SH-SY5Y (cell line): ENCODE data around the gene GIT1.

Source experiments
- GATA2 ChIP-seq: IDR thresholded peaks from 2 replicates; pipeline ENCODE4 v1.6.1; 2011; ENCODE audit warnings: mild to moderate bottlenecking, low read depth, low read length
- GATA3 ChIP-seq: IDR thresholded peaks from 2 replicates; pipeline ENCODE4 v1.6.1; 2011; ENCODE audit warnings: low read depth, mild to moderate bottlenecking, low read length, moderate library complexity

DNA sequence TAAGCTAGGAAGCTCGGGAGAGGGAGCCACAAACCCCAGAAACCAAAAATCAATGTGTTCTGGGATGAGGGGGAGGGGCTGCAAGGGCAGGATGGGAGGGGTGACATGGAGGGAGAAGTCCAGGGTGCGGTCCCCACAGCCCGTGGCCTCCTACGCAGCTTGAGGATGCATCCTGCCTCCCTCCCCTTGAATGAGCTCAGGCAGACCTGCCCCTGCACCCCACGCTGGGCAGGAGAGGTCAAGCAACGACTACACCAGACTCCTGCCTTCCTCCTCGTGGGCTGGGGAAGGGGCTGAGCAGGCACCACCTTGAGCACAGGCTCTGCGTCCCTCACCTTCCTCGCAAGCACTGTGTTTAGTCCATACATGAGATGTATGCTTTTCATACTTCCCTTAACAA is 7.4 kb upstream of the GIT1 start:
- TF ChIP-seq GATA2 = no peak
- TF ChIP-seq GATA3 = no peak
